Liver (tissue), 3 donors: ENCODE measurements around the gene TRIM9.

Source experiments
- EGR1 ChIP-seq, 2 donors: IDR thresholded peaks; 2 replicates each; pipeline ENCODE4 v1.6.1; 2016 to 2018; ENCODE audit warnings: antibody characterized with exemption in 2 of 2, low read depth in 2 of 2
- HNF4A ChIP-seq, 2 donors: conservative IDR thresholded peaks; 2 replicates each; pipeline ENCODE4 v1.6.1; 2016; ENCODE audit warnings: antibody characterized with exemption in 2 of 2, mild to moderate bottlenecking in 2 of 2
- NR2F2 ChIP-seq: IDR thresholded peaks from 2 replicates; pipeline ENCODE4 v1.6.1; 2016; ENCODE audit warnings: antibody characterized with exemption
- SP1 ChIP-seq: IDR thresholded peaks from 2 replicates; pipeline ENCODE4 v1.6.1; 2018; ENCODE audit warnings: antibody characterized with exemption, mild to moderate bottlenecking
- TAF1 ChIP-seq: conservative IDR thresholded peaks from 2 replicates; pipeline ENCODE4 v1.6.1; 2016; ENCODE audit warnings: antibody characterized with exemption, mild to moderate bottlenecking
- TF ChIP-seq, protein P1 (sequence below): fragments of 150-350 bp; IDR thresholded peaks from 2 replicates; pipeline ENCODE4 v1.5.1; 2017; ENCODE audit warnings: improper control_type of control experiment, low read depth, low read length; ENCODE audit not compliant: missing input control
- TF ChIP-seq, protein P2 (sequence below): IDR thresholded peaks from 2 replicates; pipeline ENCODE4 v1.6.1; 2016; ENCODE audit warnings: antibody characterized with exemption
- TF ChIP-seq, protein P3 (sequence below): IDR thresholded peaks from 2 replicates; pipeline ENCODE4 v1.6.1; 2016; ENCODE audit warnings: antibody characterized with exemption, mild to moderate bottlenecking
- donor health status: healthy.
- donor health status: healthy.

DNA sequence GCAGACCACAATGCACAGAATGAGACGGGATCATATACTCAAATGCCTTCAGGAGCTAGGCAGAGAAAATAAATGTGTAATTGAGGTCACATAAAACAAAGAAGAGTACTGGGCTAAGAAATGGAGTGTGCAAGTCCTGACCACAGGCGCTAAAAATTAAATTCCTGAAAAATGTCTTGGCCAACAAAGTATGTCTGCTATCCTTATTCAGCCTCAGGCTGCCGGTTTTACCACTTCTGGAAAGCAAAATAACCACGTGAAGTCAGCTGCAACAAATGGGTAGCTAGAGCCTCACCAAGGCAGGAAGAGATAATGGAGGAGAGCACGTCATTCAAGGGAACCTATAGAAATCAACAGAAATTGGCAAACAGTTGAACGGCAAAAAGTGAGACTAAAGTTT lies 153.8 kb downstream of the TRIM9 start:
- no peak for TF ChIP-seq TAF1
- TF ChIP-seq, protein P1, sequence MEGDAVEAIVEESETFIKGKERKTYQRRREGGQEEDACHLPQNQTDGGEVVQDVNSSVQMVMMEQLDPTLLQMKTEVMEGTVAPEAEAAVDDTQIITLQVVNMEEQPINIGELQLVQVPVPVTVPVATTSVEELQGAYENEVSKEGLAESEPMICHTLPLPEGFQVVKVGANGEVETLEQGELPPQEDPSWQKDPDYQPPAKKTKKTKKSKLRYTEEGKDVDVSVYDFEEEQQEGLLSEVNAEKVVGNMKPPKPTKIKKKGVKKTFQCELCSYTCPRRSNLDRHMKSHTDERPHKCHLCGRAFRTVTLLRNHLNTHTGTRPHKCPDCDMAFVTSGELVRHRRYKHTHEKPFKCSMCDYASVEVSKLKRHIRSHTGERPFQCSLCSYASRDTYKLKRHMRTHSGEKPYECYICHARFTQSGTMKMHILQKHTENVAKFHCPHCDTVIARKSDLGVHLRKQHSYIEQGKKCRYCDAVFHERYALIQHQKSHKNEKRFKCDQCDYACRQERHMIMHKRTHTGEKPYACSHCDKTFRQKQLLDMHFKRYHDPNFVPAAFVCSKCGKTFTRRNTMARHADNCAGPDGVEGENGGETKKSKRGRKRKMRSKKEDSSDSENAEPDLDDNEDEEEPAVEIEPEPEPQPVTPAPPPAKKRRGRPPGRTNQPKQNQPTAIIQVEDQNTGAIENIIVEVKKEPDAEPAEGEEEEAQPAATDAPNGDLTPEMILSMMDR: no peak
- TF ChIP-seq, protein P2, sequence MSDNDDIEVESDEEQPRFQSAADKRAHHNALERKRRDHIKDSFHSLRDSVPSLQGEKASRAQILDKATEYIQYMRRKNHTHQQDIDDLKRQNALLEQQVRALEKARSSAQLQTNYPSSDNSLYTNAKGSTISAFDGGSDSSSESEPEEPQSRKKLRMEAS: no peak
- no peak for TF ChIP-seq HNF4A (conservative IDR thresholded peaks at IDR 0.05)
- no peak for TF ChIP-seq EGR1 (IDR thresholded peaks at IDR 0.05; ENCODE audit: low read depth in 2 of 2)
- TF ChIP-seq NR2F2: no peak
- TF ChIP-seq, protein P3, sequence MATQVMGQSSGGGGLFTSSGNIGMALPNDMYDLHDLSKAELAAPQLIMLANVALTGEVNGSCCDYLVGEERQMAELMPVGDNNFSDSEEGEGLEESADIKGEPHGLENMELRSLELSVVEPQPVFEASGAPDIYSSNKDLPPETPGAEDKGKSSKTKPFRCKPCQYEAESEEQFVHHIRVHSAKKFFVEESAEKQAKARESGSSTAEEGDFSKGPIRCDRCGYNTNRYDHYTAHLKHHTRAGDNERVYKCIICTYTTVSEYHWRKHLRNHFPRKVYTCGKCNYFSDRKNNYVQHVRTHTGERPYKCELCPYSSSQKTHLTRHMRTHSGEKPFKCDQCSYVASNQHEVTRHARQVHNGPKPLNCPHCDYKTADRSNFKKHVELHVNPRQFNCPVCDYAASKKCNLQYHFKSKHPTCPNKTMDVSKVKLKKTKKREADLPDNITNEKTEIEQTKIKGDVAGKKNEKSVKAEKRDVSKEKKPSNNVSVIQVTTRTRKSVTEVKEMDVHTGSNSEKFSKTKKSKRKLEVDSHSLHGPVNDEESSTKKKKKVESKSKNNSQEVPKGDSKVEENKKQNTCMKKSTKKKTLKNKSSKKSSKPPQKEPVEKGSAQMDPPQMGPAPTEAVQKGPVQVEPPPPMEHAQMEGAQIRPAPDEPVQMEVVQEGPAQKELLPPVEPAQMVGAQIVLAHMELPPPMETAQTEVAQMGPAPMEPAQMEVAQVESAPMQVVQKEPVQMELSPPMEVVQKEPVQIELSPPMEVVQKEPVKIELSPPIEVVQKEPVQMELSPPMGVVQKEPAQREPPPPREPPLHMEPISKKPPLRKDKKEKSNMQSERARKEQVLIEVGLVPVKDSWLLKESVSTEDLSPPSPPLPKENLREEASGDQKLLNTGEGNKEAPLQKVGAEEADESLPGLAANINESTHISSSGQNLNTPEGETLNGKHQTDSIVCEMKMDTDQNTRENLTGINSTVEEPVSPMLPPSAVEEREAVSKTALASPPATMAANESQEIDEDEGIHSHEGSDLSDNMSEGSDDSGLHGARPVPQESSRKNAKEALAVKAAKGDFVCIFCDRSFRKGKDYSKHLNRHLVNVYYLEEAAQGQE: no peak
- TF ChIP-seq SP1: no peak
